ENCODE data around the gene HES6. TPM values are rescaled to one million over a fixed set of nuclear protein-coding genes. Genes with fewer than 3 reads are reported as not detected.

Gene HES6
- total RNA-seq, 1 donor from 2014 or later = 10.3 TPM

- DNase-seq = peak; percentile 68
- Mint-ChIP-seq H3K4me3 (peak overlapping the region; percentile 61), H3K9me3 (no peaks in the 10 kb centered on the region), H3K27me3 (peaks cover 37% of the 10 kb centered on the region), H3K36me3 (ENCODE audit: low read depth) (peaks cover 11% of the 10 kb centered on the region), H3K27ac (no peak overlapping the region), H3K4me1 (peaks cover 2% of the 10 kb centered on the region)
- intact Hi-C loops (cut with micrococcal nuclease) = loop anchor here (1.0 to 2.0 kb wide), 2 partner anchors 10 to 38 kb away; partner anchors contain the start of gene ILKAP
Observed at GRCh38 chr2:238240757-238241711, 1.2 kb upstream of the HES6 start.

DNA sequence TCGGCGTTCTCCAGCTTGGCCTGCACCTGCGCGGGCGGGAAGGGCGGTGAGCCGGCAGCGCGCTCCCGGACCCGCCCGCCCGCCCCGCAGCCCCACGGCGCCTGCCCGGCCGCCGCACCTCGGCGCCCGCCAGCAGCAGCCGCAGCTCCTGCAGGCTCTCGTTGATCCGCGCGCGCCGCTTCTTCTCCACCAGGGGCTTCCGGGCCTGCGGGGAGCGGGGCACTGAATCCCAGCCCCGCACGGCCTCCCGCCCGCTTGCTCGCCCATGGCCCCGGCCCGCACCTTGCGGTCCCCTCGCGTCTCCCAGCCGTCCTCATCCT, 335 bp downstream of the HES6 start:
- peaks cover 48% of the 10 kb centered on the region for H3K27me3 Mint-ChIP-seq
- H3K4me3 Mint-ChIP-seq = peak overlapping the region; percentile 83
- DNase-seq = no peak
- no peak overlapping the region for H3K27ac Mint-ChIP-seq
- intact Hi-C loops (cut with micrococcal nuclease) = loop anchor here (2.0 kb wide), 1 partner anchor 273 kb away; the partner anchor contains the start of gene UBE2F
- H3K36me3 Mint-ChIP-seq (ENCODE audit: low read depth) = peaks cover 2% of the 10 kb centered on the region
- peaks cover 6% of the 10 kb centered on the region for H3K4me1 Mint-ChIP-seq
- no peaks in the 10 kb centered on the region for H3K9me3 Mint-ChIP-seq

DNA sequence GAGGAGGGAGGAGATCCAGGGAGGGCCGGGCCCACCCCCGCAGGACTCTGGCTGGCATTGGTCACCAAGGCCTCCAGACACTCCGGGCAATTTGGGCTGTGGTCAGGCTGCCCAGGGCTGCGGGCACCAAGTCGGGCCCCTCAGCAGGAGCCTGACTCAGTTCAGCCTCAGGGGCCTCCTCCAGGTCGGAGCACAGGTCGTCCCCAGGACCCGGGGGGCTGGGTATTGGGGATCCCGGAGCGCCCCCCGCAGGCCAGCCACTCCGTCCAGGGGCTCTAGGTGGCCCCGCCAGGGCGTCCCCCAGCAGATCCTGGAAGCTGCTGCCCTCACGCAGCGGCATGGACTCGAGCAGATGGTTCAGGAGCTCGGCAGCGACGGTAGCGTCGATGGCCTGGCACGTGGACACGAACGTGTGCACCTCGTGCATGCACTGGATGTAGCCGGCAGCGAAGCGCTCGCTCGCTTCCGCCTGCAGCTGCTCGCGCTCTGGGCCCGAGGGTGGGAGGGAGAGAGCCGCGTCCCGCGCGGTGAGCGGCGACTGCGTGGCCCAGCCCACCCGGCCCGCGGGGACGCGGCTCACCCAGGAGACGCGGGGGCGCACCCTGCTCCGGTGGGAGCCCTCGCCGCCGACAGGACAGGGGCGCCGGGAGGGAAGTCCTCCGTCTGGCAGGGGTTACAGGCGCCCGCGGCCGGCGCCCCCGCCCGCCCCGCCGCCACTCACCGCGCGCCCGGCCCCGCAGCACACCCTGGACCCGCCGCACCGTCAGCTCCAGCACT, 884 bp downstream of the HES6 start:
- Mint-ChIP-seq H3K4me3 (peak overlapping the region; percentile 40), H3K4me1 (peaks cover 6% of the 10 kb centered on the region), H3K36me3 (ENCODE audit: low read depth) (peaks cover 2% of the 10 kb centered on the region), H3K27ac (no peak overlapping the region), H3K9me3 (peaks cover 1% of the 10 kb centered on the region), H3K27me3 (peaks cover 49% of the 10 kb centered on the region)
- intact Hi-C loops (cut with micrococcal nuclease) = loop anchor here (2.0 kb wide), 1 partner anchor 272 kb away; the partner anchor contains the start of gene UBE2F
- DNase-seq = peak; percentile 83

DNA sequence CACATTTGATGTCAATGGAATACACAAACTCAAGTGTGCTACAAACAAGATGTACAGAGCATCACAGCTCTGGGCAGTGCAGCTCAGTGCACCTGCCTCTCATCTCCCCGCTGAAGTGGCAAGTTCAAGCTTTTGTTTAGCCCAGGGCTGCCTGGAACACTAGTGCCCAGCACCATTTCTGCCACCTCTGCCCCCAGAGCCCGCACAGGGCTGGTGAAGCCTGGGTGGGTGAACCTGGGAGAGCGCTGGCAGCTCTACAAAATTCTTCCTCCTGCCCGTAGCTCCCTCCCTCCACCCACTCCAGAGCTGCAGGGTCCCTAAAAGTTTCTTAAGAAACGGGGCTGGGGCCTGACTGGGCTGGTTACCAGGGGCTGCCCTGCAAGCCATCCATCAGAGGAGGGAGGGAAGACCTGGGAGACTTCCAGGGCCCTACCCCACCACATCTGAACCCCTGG, 1.5 kb downstream of the HES6 start:
- Mint-ChIP-seq H3K27me3 (peaks cover 55% of the 10 kb centered on the region), H3K4me1 (peaks cover 6% of the 10 kb centered on the region), H3K9me3 (peaks cover 8% of the 10 kb centered on the region), H3K27ac (no peak overlapping the region), H3K4me3 (peak overlapping the region; percentile 40), H3K36me3 (ENCODE audit: low read depth) (peaks cover 2% of the 10 kb centered on the region)
- no peak for DNase-seq
- intact Hi-C loops (cut with micrococcal nuclease) = loop anchor here (2.0 kb wide), 1 partner anchor 272 kb away; the partner anchor contains the start of gene UBE2F

DNA sequence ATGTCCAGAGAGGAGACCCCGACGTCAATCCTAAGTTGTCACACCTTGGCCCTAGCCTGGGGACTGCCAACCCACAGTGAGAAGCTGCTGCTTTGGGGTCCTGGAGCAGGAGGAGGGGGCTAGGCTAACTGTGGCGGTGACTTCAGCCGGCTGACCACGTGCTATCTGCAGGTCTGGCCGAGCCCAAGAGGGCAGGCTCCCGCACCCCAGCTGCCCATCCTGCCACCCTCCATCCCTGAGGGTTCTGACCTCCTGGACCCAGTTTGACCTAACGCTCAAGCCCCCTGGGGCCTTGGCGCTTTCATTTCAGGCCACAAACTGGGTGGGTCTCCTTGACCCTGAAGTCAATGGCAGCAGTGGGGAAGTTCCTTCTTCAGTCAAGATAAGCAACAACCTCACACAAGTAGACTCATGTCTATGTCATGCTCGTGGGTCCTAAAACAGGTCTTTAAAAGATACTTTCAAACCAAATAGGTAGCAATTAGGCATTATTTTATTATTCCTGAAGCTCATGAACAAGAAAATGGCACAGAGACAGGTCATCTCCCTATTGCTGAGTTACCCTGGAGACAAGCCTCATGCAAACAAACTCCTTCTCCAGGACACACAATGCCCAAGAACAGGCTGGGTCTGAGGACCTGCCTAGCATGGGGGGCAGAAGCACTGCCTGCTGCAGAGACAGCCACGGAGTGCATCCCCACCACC, 2.3 kb downstream of the HES6 start:
- intact Hi-C loops (cut with micrococcal nuclease) = loop anchor here (2.0 kb wide), 1 partner anchor 271 kb away; the partner anchor contains the start of gene UBE2F
- Mint-ChIP-seq H3K36me3 (ENCODE audit: low read depth) (peaks cover 2% of the 10 kb centered on the region), H3K27ac (no peak overlapping the region), H3K9me3 (peaks cover 8% of the 10 kb centered on the region), H3K27me3 (peaks cover 60% of the 10 kb centered on the region), H3K4me3 (no peak overlapping the region), H3K4me1 (peaks cover 6% of the 10 kb centered on the region)
- DNase-seq = no peak

DNA sequence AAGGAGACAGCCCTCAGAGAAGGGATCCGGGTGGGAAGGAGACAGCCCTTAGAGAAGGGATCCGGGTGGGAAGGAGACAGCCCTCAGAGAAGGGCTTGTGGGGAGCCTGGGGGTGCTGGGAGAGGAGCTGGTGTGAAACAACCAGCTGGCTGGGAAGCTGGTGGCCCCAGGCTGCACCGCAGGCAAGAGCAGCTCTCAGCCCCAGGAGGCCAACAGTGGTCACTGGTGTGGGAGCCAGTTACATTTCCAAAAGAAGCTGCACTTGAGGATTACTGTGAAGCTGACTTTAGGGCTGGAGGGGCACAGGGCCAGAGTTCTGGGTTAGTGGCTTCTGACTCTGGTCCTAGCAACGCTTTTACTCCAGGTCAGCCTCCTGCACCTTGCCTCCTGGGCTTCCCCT, 3.3 kb downstream of the HES6 start:
- peaks cover 60% of the 10 kb centered on the region for H3K27me3 Mint-ChIP-seq
- no peak for DNase-seq
- H3K36me3 Mint-ChIP-seq (ENCODE audit: low read depth) = peaks cover 2% of the 10 kb centered on the region
- no peak overlapping the region for H3K4me3 Mint-ChIP-seq
- intact Hi-C loops (cut with micrococcal nuclease) = no loop called here
- H3K4me1 Mint-ChIP-seq = peaks cover 8% of the 10 kb centered on the region
- H3K9me3 Mint-ChIP-seq = peaks cover 18% of the 10 kb centered on the region
- no peak overlapping the region for H3K27ac Mint-ChIP-seq

GRCh38 chr2:238235856-238236255, 4.0 kb downstream of the HES6 start:
- Mint-ChIP-seq H3K27me3 (peaks cover 58% of the 10 kb centered on the region), H3K36me3 (ENCODE audit: low read depth) (peaks cover 2% of the 10 kb centered on the region), H3K27ac (no peak overlapping the region), H3K9me3 (peaks cover 19% of the 10 kb centered on the region), H3K4me1 (peaks cover 11% of the 10 kb centered on the region), H3K4me3 (no peak overlapping the region)
- intact Hi-C loops (cut with micrococcal nuclease) = no loop called here
- DNase-seq = no peak

GRCh38 chr2:238235331-238235732, 4.5 kb downstream of the HES6 start:
- Mint-ChIP-seq H3K4me3 (peak overlapping the region; percentile 7), H3K27me3 (peaks cover 62% of the 10 kb centered on the region), H3K27ac (no peak overlapping the region), H3K4me1 (peaks cover 15% of the 10 kb centered on the region), H3K36me3 (ENCODE audit: low read depth) (peaks cover 2% of the 10 kb centered on the region), H3K9me3 (peaks cover 19% of the 10 kb centered on the region)
- peak; percentile 55 for DNase-seq
- intact Hi-C loops (cut with micrococcal nuclease) = no loop called here

- Mint-ChIP-seq H3K36me3 (ENCODE audit: low read depth) (peaks cover 2% of the 10 kb centered on the region), H3K4me1 (peaks cover 14% of the 10 kb centered on the region), H3K9me3 (peaks cover 19% of the 10 kb centered on the region), H3K4me3 (peak overlapping the region; percentile 28), H3K27me3 (peaks cover 70% of the 10 kb centered on the region), H3K27ac (no peak overlapping the region)
- intact Hi-C loops (cut with micrococcal nuclease) = no loop called here
- no peak for DNase-seq
Observed at GRCh38 chr2:238233625-238234024, 6.2 kb downstream of the HES6 start.

GRCh38 chr2:238231809-238232208, 8.0 kb downstream of the HES6 start:
- no peak for DNase-seq
- peak overlapping the region; percentile 85 for H3K4me3 Mint-ChIP-seq
- intact Hi-C loops (cut with micrococcal nuclease) = loop anchor here (1.0 kb wide), 2 partner anchors 8 to 29 kb away; partner anchors contain the start of genes HES6 and ILKAP
- peaks cover 58% of the 10 kb centered on the region for H3K27me3 Mint-ChIP-seq
- peaks cover 19% of the 10 kb centered on the region for H3K9me3 Mint-ChIP-seq
- no peak overlapping the region for H3K27ac Mint-ChIP-seq
- H3K36me3 Mint-ChIP-seq (ENCODE audit: low read depth) = peaks cover 2% of the 10 kb centered on the region
- H3K4me1 Mint-ChIP-seq = peaks cover 14% of the 10 kb centered on the region

GRCh38 chr2:238231251-238231793, 8.5 kb downstream of the HES6 start:
- peaks cover 2% of the 10 kb centered on the region for H3K36me3 Mint-ChIP-seq (ENCODE audit: low read depth)
- intact Hi-C loops (cut with micrococcal nuclease) = loop anchor here (1.0 kb wide), 2 partner anchors 9 to 28 kb away; partner anchors contain the start of genes HES6 and ILKAP

GRCh38 chr2:238230699-238231098, 9.1 kb downstream of the HES6 start:
- Mint-ChIP-seq H3K27ac (no peak overlapping the region), H3K27me3 (peaks cover 49% of the 10 kb centered on the region), H3K36me3 (ENCODE audit: low read depth) (peaks cover 2% of the 10 kb centered on the region), H3K9me3 (peaks cover 19% of the 10 kb centered on the region), H3K4me3 (peak overlapping the region; percentile 85), H3K4me1 (peaks cover 13% of the 10 kb centered on the region)
- intact Hi-C loops (cut with micrococcal nuclease) = loop anchor here (1.0 kb wide), 2 partner anchors 10 to 27 kb away; partner anchors contain the start of genes HES6 and ILKAP
- DNase-seq = no peak

More at GRCh38 chr2:238231251-238231793, 8.5 kb downstream of the HES6 start:
- DNase-seq = peak; percentile 95
- H3K4me1 Mint-ChIP-seq = peaks cover 14% of the 10 kb centered on the region
- H3K27me3 Mint-ChIP-seq = peaks cover 55% of the 10 kb centered on the region
- peak overlapping the region; percentile 67 for H3K27ac Mint-ChIP-seq
- H3K4me3 Mint-ChIP-seq = peak overlapping the region; percentile 85
- peaks cover 19% of the 10 kb centered on the region for H3K9me3 Mint-ChIP-seq

GRCh38 chr2:238228700-238229099, 11.1 kb downstream of the HES6 start:
- peaks cover 2% of the 10 kb centered on the region for H3K36me3 Mint-ChIP-seq (ENCODE audit: low read depth)
- no peak overlapping the region for H3K27ac Mint-ChIP-seq
- H3K9me3 Mint-ChIP-seq = peaks cover 15% of the 10 kb centered on the region
- no peak for DNase-seq
- H3K27me3 Mint-ChIP-seq = peaks cover 38% of the 10 kb centered on the region
- peaks cover 10% of the 10 kb centered on the region for H3K4me1 Mint-ChIP-seq
- intact Hi-C loops (cut with micrococcal nuclease) = no loop called here
- H3K4me3 Mint-ChIP-seq = no peak overlapping the region
